Erythroblast (primary cell): ENCODE results near the gene CFAP46.
"Not testable (repeated sequence)": the region's sequence is repeated elsewhere in the genome, so short reads cannot be mapped to it uniquely, and the experiment has no call there.

ENCODE experiments used
- DNase-seq, 2 experiments: peaks; one replicate each; lab custom pipeline; 2025; lab: John Stamatoyannopoulos, UW
- GATA1 ChIP-seq: IDR thresholded peaks from 2 replicates; pipeline ENCODE4 v1.6.1; 2011; ENCODE audit warnings: low read depth, mild to moderate bottlenecking, control low read depth, low read length, moderate library complexity
- POLR2A ChIP-seq: IDR thresholded peaks from 2 replicates; pipeline ENCODE4 v1.6.1; 2011; ENCODE audit warnings: mild to moderate bottlenecking, low read length

Gene CFAP46

DNA sequence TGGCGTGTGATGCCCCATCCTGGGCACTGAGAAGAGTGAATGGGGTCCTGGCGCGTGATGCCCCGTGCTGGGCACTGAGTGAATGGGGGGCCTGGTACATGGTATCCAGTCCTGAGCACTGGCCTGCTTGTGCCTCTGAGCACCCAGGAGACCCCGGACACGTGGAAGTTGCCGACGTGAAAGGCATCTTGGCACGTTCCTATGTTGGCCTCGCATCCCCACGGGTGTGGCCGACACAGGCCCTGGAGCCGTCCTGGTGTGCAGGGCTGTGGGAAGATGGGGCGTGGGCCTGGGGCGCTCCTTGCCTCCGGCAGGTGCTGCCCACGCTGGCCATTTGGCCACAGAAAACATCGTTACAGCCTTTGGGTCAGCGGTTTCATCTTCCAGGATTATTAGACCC lies 35.5 kb downstream of the CFAP46 start:
- TF ChIP-seq POLR2A = no peak
- no peak for TF ChIP-seq GATA1
- DNase-seq = no peak

- TF ChIP-seq GATA1 = no peak
- TF ChIP-seq POLR2A = no peak
- DNase-seq = no peak
Observed at GRCh38 chr10:132906106-132906505, 36.3 kb downstream of the CFAP46 start.

- no peak for DNase-seq
- TF ChIP-seq POLR2A = no peak
- no peak for TF ChIP-seq GATA1
Observed at GRCh38 chr10:132905661-132906060, 36.7 kb downstream of the CFAP46 start.

- TF ChIP-seq POLR2A = no peak
- no peak for TF ChIP-seq GATA1
Observed at GRCh38 chr10:132904814-132905649, 37.3 kb downstream of the CFAP46 start.

DNA sequence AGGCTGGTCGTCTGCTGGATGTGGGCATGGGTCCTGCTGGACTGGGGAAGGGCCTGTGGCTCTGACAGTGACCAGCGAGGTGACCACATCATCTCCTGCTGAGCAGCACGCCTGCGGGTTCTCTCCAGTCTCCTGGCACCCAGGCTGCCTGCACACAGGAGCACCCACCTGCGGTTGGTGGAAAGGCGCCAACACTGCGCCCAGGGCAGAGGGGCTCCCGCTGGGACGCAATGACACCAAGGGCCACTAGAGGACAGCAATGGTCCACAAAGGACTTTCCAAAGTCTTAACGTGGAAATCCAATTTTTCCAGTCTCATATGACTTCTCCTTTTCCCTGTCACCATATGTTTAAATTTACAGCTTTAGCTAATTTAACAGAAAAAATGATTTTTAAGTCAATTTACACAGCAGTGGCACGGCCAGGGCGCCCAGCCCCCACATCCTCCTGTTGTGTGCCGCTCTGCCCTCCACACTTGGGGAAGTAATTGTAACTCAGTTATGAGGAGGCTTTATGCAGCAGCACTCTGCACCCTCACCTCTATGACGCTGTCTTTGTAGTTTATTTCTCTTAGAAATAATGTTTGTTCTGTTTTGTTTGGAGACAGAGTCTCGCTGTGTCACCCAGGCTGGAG lies 38.1 kb downstream of the CFAP46 start:
- TF ChIP-seq GATA1 = no peak
- peak; percentile 15 to 43 for DNase-seq

More at GRCh38 chr10:132904814-132905649, 37.3 kb downstream of the CFAP46 start:
- DNase-seq = no peak

DNA sequence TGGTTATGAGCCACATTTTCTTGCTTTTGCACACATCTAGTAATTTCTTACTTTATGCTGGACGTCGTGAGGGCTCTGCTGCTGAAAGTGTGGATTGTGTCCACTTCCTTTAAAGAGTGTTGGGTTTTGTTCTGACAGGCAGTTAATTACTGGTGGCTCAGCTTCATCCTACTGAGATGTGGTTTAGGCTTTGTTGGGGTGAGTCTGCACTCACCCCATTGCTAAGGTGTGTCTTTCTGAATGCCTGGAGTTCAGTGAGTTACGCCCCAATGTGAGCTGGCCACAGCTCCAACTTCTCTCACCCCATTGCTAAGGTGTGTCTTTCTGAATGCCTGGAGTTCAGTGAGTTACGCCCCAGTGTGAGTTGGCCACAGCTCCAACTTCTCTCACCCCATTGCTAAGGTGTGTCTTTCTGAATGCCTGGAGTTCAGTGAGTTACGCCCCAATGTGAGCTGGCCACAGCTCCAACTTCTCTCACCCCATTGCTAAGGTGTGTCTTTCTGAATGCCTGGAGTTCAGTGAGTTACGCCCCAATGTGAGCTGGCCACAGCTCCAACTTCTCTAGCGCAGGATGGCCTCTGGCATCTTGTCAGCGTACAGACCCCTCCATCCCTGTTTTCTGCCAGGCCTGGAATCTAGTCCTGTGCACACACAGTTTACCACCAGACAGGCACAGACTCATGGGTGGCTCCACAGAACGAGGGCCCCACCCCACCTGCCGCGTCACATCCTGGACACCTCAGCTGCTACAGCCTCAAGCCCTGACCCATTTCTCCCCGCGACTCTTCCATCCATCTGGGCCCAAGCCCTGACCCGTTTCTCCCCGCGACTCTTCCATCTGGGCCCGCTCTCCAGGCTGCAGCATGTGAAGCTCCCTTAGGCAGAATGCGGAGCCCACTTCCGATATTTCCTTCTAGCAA lies 39.5 kb downstream of the CFAP46 start:
- DNase-seq = not testable (repeated sequence)

DNA sequence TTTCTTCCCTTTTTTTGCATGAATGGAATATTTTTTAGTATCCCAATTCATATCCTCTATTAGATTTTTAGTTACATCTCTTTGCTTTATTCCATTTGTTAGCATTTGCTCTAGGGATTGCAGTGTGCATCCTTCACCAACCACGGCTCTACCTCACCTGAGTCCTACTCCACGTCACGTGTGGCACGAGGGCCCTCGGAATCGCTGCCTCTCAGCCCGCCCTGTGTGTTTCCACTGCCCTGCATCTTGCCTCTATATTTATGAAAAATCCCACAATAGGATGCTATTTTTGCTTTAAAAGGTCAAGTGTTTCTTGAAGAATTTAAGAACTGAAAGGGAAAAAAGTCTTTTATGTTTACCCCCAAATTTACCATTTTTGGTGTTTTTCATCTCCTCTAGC lies 41.0 kb downstream of the CFAP46 start:
- TF ChIP-seq POLR2A (no peak), GATA1 (no peak)
- no peak for DNase-seq

- no peak for DNase-seq
Observed at GRCh38 chr10:132900211-132900756, 42.1 kb downstream of the CFAP46 start.

DNA sequence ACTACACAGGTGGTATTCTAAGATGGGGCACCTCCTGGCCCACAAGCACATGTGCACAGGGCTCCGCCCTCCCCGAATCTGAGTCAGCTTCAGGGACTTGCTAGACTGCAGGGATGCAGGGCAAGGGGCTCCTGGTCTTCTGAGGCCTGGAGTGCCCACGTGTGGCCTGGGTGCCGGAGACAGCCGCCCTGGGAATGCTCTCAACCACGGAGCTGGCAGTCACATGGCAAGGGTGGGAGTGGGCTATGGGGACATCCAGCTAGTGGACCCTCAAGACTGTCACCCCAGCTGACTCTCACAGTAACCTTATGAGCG lies 42.7 kb downstream of the CFAP46 start:
- no peak for DNase-seq
- no peak for TF ChIP-seq POLR2A
- no peak for TF ChIP-seq GATA1

More at GRCh38 chr10:132900211-132900756, 42.1 kb downstream of the CFAP46 start:
- TF ChIP-seq POLR2A (no peak), GATA1 (no peak)

DNA sequence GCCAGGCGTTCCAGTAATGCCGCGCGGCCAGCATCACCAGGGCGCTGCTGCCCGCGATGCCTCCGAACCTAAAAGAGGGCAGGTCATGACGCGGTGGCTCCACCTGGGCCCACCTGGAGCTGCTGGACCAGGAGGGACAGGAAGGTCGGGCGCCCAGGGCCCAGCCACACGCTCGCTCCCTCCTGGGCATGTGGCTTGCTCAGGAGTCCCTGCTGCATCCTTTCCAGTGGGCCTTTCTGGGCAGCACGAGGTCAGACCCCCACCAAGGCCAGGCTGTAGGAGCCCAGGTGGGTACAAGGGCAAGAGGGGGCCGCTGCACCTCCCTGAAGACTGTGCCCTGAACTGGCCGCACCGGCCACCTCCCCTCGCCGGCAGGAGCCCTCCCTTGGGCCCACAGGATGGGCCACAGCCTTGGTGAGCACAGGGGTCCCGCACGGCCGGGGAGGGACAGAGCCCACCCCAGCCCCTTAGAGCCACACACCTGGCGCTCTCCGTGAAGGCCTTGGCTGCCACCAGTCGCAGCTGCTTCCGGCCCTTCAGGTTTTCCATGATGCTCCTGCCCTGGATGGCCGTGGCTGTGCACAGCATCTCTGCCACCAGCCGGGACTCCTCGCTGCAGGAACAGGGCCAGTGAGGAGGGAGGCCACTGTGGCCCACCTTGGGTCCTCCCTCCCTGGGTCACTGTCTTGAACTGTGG lies 43.2 kb downstream of the CFAP46 start:
- no peak for DNase-seq
- no peak for TF ChIP-seq POLR2A
- no peak for TF ChIP-seq GATA1

GRCh38 chr10:132898391-132899053 lies 43.8 kb downstream of the CFAP46 start:
- no peak for TF ChIP-seq POLR2A
- no peak for TF ChIP-seq GATA1

DNA sequence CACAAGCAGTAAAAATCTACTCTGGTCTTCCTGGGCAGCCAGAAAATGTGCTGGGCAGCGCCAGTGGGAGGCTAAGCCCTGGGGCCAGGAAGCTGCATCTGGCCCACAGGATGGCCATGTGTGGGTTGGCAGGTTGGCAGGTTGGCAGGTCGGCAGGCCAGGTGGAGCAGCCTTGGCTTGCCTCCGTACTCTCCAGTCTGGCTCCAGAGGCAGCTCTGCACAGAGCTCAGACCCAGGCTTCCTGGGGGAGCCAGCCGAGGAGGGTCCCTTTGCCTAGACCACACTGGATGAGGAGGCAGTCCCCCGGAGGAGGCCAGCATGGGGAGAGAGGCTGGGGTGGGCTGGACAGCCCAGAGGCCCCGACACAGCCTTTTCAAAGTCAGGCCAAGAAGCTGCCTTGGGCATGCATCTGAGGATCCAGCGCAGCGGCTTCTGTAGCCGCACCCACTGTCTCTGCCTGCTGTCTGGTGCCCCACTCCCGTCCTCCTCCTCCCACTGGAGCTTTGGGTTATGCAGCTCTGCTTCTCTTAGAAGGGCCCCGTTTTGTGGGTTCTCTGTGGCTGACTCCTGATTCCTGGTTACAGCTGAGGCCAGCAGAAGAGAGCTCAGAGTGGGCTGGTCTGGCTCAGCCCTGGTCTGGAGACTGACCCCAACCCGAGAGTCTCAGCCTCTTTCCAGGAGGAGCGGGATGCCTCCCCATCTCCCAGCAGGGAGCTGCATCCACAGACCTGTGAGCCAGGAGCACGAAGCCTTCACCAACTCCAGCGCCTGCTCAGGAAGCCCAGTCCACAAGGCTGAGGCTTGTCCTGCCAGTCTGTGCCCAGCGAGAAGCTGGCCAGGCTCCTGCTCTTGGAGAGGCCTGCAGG lies 44.6 kb downstream of the CFAP46 start:
- no peak for DNase-seq

More at GRCh38 chr10:132898391-132899053, 43.8 kb downstream of the CFAP46 start:
- DNase-seq = no peak

DNA sequence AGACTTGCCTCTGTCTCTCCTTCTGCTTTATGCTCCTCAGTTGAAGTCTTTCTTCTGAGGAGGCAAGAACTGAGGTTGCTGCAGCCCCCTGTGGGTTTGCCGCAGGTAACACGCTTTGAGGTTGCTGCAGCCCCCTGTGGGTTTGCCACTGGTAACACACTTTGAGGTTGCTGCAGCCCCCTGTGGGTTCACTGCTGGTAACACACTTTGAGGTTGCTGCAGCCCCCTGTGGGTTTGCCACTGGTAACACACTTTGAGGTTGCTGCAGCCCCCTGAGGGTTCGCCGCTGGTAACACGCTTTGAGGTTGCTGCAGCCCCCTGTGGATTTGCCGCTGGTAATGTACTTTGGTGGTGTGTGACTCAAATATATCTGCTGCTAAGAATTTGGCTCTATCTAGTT lies 48.6 kb downstream of the CFAP46 start:
- peak in 1 of 2 experiments; percentile 25 for DNase-seq

More for the DNA sequence above, 44.6 kb downstream of the CFAP46 start:
- TF ChIP-seq POLR2A = no peak
- TF ChIP-seq GATA1 = no peak
